ENCODE data around the gene IMMP2L.
"Not testable (repeated sequence)": the region's sequence is repeated elsewhere in the genome, so short reads cannot be mapped to it uniquely, and the experiment has no call there.

IMMP2L gene

GRCh38 chr7:111259991-111260390 is 302.3 kb downstream of the IMMP2L start:
- DNase-seq, result no peak

GRCh38 chr7:111256391-111256790 is 305.9 kb downstream of the IMMP2L start:
- no peak for DNase-seq

DNA sequence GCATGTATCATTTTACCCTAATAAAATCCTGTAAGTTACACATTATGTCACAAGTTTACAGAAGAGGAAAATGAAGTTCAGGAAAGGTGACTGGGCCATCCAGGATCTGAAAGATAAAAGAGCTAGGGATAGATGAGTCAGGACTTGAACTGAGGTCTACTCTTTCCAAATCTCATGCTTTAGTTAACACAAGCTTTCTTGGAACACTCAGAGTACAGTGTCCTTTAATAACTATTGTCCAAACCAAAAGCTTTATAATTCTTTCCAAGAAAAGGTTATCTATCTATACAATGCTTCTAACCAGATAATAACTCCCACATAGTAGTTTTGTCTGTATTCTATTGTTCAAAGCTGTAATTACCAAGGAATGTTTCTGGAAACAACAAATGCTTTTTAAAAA is 306.7 kb downstream of the IMMP2L start:
- DNase-seq, result no peak

GRCh38 chr7:111251365-111251764 is 310.9 kb downstream of the IMMP2L start:
- not testable (repeated sequence) for DNase-seq

GRCh38 chr7:111249807-111250206 is 312.5 kb downstream of the IMMP2L start:
- not testable (repeated sequence) for DNase-seq

GRCh38 chr7:111242141-111242755 is 320.0 kb downstream of the IMMP2L start:
- DNase-seq, result no peak

- no peak for DNase-seq
Measured at GRCh38 chr7:111240371-111240770, 321.9 kb downstream of the IMMP2L start.

DNA sequence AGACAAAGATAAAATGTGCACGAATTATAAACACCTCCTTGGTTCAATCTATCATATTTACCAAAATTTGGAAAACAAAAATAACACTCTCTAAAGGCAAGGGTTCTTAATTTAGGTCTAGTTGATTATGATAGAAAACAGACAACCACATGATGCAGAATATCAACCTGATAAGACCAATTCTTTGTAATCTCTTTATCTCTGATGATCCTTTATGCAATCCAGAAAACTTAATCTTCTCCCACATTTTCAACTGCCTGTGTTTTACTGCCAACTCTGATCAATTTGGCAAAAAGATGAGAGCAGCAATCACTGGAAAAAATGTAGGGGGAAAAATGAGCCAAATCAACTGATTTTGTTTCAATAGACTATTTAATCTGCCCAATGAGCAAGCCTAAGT is 322.9 kb downstream of the IMMP2L start:
- no peak for DNase-seq

- DNase-seq, result peak; percentile 44
Measured at GRCh38 chr7:111238886-111239285, 323.4 kb downstream of the IMMP2L start.

GRCh38 chr7:111235709-111236108 is 326.6 kb downstream of the IMMP2L start:
- DNase-seq, result no peak

GRCh38 chr7:111232249-111233084 is 329.8 kb downstream of the IMMP2L start:
- no peak for DNase-seq

DNA sequence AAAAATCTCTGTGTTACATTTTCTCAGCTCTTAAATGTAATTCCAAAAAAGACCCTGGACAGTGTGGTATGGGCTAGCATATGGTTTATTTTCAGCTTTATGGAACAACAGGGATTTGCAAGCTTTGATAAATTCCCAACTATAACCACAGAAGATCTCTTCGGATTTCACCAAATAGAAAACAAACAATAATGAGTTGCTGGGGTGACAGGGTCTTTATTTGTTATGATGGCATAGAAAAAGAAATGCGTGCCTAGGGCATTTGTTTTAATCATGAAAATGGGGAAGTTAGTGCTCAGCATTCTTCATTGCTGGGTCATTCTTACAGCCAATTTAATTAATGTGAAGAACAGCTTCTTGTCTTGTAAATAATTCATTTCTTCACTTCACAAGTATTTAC is 332.4 kb downstream of the IMMP2L start:
- DNase-seq, result no peak

GRCh38 chr7:111229181-111229740 is 333.0 kb downstream of the IMMP2L start:
- DNase-seq, result no peak

GRCh38 chr7:111228437-111228836 is 333.9 kb downstream of the IMMP2L start:
- DNase-seq, result no peak

- DNase-seq, result no peak
Measured at GRCh38 chr7:111226800-111227199, 335.5 kb downstream of the IMMP2L start.

GRCh38 chr7:111224354-111225231 is 337.7 kb downstream of the IMMP2L start:
- DNase-seq, result no peak

GRCh38 chr7:111223802-111224253 is 338.5 kb downstream of the IMMP2L start:
- DNase-seq, result no peak

GRCh38 chr7:111215550-111215949 is 346.7 kb downstream of the IMMP2L start:
- no peak for DNase-seq

DNA sequence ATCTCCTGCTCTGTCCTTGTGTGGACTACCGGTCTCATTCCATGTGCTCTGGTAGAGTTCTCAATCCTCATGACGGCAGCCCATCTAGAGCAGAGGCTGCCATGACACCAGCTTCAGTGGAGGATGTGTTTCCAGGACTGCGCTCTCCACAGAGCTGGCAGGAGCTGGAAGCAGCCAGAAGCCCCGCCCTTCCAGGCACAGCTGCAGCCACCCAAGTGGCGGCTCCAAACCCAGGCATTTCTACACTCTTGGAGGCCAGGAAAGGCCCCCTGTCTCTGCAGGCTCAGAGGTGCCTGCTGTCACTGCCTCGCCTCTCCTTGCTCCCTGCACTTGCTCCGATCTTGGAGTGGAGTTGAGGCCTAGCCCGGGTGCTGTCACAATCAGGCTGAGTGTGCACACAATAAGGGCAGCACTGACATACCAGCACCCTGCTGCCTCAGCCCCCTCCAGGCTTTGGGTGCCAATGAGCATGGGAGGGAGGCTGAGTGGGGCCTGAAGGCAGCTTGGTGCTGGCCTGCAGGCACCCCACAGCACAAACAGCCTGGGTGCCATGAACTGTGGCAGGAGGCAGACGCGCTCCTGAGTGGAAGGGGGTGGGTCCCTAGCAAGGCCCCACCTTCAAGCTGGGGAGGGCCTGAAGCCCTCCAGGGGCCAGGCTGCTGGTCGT is 349.3 kb downstream of the IMMP2L start:
- DNase-seq, result no peak

- no peak for DNase-seq
Measured at GRCh38 chr7:111210996-111211395, 351.3 kb downstream of the IMMP2L start.

DNA sequence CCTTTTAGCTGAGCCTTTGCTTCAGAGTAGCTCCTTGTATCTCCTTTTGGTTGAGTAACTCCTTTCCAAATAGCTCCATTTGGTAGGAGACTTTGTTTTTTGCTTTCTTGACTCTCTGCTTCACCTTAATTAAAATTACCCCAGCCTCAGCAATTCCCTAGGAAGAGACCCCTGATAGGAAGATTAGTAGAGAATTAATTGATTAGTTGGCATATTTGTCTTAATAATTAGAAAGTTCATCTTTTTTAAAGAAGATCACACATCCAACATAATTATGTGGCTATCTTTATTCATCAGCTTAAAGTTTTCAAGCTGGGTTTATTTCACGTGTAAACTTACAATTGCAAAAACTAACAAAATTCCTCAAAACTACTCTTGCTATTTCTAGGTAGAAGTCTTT is 352.2 kb downstream of the IMMP2L start:
- DNase-seq, result no peak

DNA sequence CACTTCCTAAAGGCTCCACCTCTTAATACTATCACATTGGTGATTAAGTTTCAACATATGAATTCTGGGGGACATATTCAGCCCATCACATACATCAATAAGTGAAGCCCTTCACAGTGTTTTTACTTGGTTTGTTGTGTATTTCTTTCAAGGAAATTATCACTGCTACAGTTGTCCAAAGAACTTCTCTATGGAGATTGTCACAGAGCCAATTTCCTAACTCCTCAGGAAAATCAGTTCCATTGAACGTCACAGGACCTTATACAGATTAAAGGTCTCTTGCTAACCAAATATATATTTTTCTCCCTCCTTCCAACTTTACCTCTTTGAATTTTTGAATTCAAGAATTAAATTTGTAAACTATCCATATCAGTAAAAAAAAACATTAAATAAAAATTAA is 357.0 kb downstream of the IMMP2L start:
- no peak for DNase-seq

GRCh38 chr7:111202321-111202720 is 360.0 kb downstream of the IMMP2L start:
- no peak for DNase-seq

All from NCI-H446 treated with DMSO at 0.1 percent for 48 hours (cell line).